ENCODE data around the gene PPFIA1. TPM values are rescaled to one million over a fixed set of nuclear protein-coding genes. Genes with fewer than 3 reads are reported as not detected.

Gene PPFIA1
- total RNA-seq, 1 donor from 2014 or later, result 38.6 TPM

DNA sequence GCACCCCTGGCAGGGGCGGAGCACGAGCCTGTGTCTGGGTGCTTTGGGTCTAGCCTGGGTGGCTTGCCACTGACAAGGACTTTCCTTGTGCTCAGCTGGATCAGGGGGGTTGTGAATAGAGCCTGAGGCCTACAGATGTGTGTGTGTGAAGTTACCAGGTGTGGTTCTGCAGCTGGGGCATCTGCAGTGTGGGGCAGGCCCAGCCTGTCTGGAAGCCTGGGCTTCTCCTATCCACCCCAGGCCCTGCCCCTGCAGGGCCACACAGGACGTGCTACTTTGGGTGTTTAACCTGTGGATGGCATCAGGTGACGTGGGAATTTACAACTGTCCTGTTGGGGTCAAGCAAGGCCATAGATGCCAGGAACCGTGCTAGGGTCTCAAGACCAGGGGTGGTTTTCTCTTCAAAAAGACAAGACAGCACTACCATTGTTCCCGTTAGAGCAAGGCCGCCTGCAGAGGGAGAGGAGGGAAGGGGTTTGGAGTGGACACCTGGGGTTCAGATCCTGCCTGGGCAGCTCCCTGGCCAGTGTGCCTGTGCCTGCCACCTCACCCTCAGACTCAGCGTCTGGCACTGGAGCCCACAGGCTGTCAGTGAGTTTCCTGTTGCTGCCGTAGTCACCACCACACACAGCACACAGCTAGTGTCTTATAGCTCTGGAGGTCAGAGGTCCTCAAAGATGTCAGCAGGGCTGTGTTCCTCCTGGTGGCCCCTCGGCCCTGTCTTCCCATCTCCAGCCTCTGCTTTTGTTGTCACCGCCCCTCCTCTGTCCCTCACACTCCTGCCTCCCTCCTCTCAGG is 159.4 kb downstream of the PPFIA1 start:
- peaks cover 15% of the 10 kb centered on the region for H3K36me3 ChIP-seq (ENCODE audit: control insufficient read depth, insufficient read depth, low read length)
- H3K4me3 ChIP-seq (ENCODE audit: low read depth, low read length), result no peak overlapping the region
- DNase-seq (ENCODE audit: low read depth), result no peak
- TF ChIP-seq, protein P1, sequence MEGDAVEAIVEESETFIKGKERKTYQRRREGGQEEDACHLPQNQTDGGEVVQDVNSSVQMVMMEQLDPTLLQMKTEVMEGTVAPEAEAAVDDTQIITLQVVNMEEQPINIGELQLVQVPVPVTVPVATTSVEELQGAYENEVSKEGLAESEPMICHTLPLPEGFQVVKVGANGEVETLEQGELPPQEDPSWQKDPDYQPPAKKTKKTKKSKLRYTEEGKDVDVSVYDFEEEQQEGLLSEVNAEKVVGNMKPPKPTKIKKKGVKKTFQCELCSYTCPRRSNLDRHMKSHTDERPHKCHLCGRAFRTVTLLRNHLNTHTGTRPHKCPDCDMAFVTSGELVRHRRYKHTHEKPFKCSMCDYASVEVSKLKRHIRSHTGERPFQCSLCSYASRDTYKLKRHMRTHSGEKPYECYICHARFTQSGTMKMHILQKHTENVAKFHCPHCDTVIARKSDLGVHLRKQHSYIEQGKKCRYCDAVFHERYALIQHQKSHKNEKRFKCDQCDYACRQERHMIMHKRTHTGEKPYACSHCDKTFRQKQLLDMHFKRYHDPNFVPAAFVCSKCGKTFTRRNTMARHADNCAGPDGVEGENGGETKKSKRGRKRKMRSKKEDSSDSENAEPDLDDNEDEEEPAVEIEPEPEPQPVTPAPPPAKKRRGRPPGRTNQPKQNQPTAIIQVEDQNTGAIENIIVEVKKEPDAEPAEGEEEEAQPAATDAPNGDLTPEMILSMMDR (IDR thresholded peaks at IDR 0.05; ENCODE audit: insufficient read depth, low read length, poor library complexity, severe bottlenecking), result no peak
- no peaks in the 10 kb centered on the region for H3K27me3 ChIP-seq (ENCODE audit: control insufficient read depth, insufficient read depth, low read length)

- Histone ChIP-seq H3K36me3 (ENCODE audit: control insufficient read depth, insufficient read depth, low read length) (peaks cover 12% of the 10 kb centered on the region), H3K4me3 (ENCODE audit: low read depth, low read length) (no peak overlapping the region), H3K27me3 (ENCODE audit: control insufficient read depth, insufficient read depth, low read length) (no peaks in the 10 kb centered on the region)
- TF ChIP-seq, protein P1 (IDR thresholded peaks at IDR 0.05; ENCODE audit: insufficient read depth, low read length, poor library complexity, severe bottlenecking), result no peak
- no peak for DNase-seq (ENCODE audit: low read depth)
These were observed 160.4 kb downstream of the PPFIA1 start for GRCh38 chr11:70430671-70431574.

- Histone ChIP-seq H3K4me3 (ENCODE audit: low read depth, low read length) (no peak overlapping the region), H3K36me3 (ENCODE audit: control insufficient read depth, insufficient read depth, low read length) (peaks cover 12% of the 10 kb centered on the region), H3K27me3 (ENCODE audit: control insufficient read depth, insufficient read depth, low read length) (no peaks in the 10 kb centered on the region)
- DNase-seq (ENCODE audit: low read depth), result no peak
- TF ChIP-seq, protein P1 (IDR thresholded peaks at IDR 0.05; ENCODE audit: insufficient read depth, low read length, poor library complexity, severe bottlenecking), result no peak
These were observed 161.1 kb downstream of the PPFIA1 start for GRCh38 chr11:70431611-70432010.

GRCh38 chr11:70432065-70432464 is 161.6 kb downstream of the PPFIA1 start:
- no peak for DNase-seq (ENCODE audit: low read depth)
- Histone ChIP-seq H3K27me3 (ENCODE audit: control insufficient read depth, insufficient read depth, low read length) (no peaks in the 10 kb centered on the region), H3K36me3 (ENCODE audit: control insufficient read depth, insufficient read depth, low read length) (peaks cover 12% of the 10 kb centered on the region), H3K4me3 (ENCODE audit: low read depth, low read length) (no peak overlapping the region)
- TF ChIP-seq, protein P1 (IDR thresholded peaks at IDR 0.05; ENCODE audit: insufficient read depth, low read length, poor library complexity, severe bottlenecking), result no peak

DNA sequence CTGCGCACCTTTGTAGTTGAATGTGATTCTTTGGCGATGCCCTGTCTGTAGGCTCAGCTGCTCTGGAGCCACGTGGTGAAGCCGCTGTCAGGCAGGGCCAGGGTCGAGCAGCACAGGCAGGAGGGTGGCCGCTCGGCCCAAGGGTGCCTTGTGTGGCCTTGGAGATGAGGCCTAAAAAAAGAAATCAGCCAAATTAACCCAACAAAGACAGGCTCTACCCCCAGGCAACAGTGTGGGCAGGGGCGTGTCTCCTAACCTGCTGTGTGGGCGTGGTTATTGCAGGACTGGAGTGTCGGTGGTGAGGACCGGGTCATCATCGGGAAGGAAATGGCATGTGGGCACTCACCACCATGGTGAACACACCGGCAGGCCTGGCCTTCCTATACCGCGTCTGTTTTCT is 162.1 kb downstream of the PPFIA1 start:
- H3K27me3 ChIP-seq (ENCODE audit: control insufficient read depth, insufficient read depth, low read length), result no peaks in the 10 kb centered on the region
- TF ChIP-seq, protein P1 (IDR thresholded peaks at IDR 0.05; ENCODE audit: insufficient read depth, low read length, poor library complexity, severe bottlenecking), result no peak
- DNase-seq (ENCODE audit: low read depth), result no peak
- H3K4me3 ChIP-seq (ENCODE audit: low read depth, low read length), result no peak overlapping the region
- H3K36me3 ChIP-seq (ENCODE audit: control insufficient read depth, insufficient read depth, low read length), result peaks cover 12% of the 10 kb centered on the region
